WTC11 (cell line): Measurements from ENCODE around the gene TCAIM.

Source experiments
- ARID4B ChIP-seq: sonication (generic); formaldehyde crosslinking; IDR thresholded peaks from 2 replicates; pipeline ENCODE4 v1.8.0; 2023; ENCODE audit warnings: missing genetic modification reagents, mild to moderate bottlenecking, borderline replicate concordance
- E2F4 ChIP-seq: sonication (generic); formaldehyde crosslinking; IDR thresholded peaks from 2 replicates; pipeline ENCODE4 v1.8.1; 2022; ENCODE audit warnings: low read depth, mild to moderate bottlenecking, moderate library complexity, missing genetic modification reagents, borderline replicate concordance
- FOXK1 ChIP-seq: sonication (generic); formaldehyde crosslinking; IDR thresholded peaks from 2 replicates; pipeline ENCODE4 v1.8.0; 2022; ENCODE audit warnings: mild to moderate bottlenecking, moderate library complexity, missing genetic modification reagents
- GTF2I ChIP-seq: fragments of 250-450 bp; sonication (Bioruptor Pico); conservative IDR thresholded peaks from 2 replicates; pipeline ENCODE4 v1.4.0; 2021; ENCODE audit warnings: mild to moderate bottlenecking
- ZNF138 ChIP-seq: sonication (generic); formaldehyde crosslinking; conservative IDR thresholded peaks from 2 replicates; pipeline ENCODE4 v1.8.1; 2022; ENCODE audit warnings: mild to moderate bottlenecking, moderate library complexity, missing genetic modification reagents
- TF ChIP-seq, protein P1 (sequence below): fragments of 200-600 bp; IDR thresholded peaks from 2 replicates; pipeline ENCODE4 v1.8.0; 2022; ENCODE audit warnings: antibody characterized with exemption
- TF ChIP-seq, protein P2 (sequence below): sonication (generic); formaldehyde crosslinking; IDR thresholded peaks from 2 replicates; pipeline ENCODE4 v1.8.0; 2022; ENCODE audit warnings: mild to moderate bottlenecking, missing genetic modification reagents
- TF ChIP-seq, protein P3 (sequence below): sonication (generic); formaldehyde crosslinking; IDR thresholded peaks from 2 replicates; pipeline ENCODE4 v1.8.0; 2022; ENCODE audit warnings: mild to moderate bottlenecking, missing genetic modification reagents
- TF ChIP-seq, protein P4 (sequence below): sonication (generic); formaldehyde crosslinking; IDR thresholded peaks from 2 replicates; pipeline ENCODE4 v1.8.1; 2023; ENCODE audit warnings: mild to moderate bottlenecking, missing genetic modification reagents

DNA sequence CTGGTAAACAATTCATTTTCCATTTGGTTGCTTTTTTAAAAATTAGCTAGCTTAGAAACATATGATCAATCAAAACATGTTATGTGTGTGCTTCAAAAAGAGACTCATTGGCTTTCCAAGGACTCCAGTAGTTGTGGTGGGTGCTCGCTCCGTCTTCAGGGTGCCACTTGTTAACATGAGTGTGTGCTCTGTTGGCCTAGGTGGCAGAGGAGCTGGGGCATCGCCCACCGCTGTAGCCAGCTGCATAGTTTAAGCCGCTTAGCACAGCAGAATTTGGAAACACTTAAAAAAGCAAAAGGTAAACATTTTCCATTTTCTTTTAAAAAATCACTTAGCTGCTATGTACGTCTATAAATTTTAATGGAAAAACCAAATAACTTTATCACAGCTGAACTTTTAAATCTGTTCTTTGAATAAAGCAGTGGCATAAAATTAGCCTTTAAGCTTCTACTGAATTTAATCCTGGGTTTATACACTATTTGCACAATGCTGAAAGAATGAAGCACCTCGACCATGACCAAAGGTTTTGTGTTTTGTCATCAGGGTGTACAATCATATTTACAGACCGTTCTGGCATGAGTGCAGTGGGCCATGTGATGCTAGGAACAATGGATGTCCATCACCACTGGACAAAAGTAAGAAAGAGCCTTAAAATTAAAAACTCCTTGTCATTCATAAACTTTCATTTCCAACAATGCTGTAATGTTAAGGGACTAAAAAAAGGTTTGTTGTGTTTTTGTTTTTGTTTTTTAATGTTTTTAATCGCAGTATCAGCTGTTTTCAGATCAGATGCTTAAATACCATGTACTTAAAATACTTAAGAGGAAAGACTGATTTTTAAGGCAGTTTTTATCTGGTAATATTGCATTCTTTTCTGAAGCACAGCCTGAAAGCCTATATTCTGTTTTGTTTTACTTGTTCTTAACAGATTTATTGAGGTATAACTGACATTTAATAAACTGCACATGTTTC, 57.9 kb downstream of the TCAIM start:
- no peak for TF ChIP-seq GTF2I (CRISPR knock-in tag)
- TF ChIP-seq, protein P1, sequence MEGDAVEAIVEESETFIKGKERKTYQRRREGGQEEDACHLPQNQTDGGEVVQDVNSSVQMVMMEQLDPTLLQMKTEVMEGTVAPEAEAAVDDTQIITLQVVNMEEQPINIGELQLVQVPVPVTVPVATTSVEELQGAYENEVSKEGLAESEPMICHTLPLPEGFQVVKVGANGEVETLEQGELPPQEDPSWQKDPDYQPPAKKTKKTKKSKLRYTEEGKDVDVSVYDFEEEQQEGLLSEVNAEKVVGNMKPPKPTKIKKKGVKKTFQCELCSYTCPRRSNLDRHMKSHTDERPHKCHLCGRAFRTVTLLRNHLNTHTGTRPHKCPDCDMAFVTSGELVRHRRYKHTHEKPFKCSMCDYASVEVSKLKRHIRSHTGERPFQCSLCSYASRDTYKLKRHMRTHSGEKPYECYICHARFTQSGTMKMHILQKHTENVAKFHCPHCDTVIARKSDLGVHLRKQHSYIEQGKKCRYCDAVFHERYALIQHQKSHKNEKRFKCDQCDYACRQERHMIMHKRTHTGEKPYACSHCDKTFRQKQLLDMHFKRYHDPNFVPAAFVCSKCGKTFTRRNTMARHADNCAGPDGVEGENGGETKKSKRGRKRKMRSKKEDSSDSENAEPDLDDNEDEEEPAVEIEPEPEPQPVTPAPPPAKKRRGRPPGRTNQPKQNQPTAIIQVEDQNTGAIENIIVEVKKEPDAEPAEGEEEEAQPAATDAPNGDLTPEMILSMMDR = no peak
- TF ChIP-seq E2F4 (CRISPR knock-in tag) = no peak
- TF ChIP-seq ZNF138 (CRISPR knock-in tag) = no peak
- TF ChIP-seq, protein P2, sequence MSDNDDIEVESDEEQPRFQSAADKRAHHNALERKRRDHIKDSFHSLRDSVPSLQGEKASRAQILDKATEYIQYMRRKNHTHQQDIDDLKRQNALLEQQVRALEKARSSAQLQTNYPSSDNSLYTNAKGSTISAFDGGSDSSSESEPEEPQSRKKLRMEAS (CRISPR knock-in tag) = no peak
- no peak for TF ChIP-seq ARID4B (CRISPR knock-in tag)
- TF ChIP-seq FOXK1 = no peak
- TF ChIP-seq, protein P3, sequence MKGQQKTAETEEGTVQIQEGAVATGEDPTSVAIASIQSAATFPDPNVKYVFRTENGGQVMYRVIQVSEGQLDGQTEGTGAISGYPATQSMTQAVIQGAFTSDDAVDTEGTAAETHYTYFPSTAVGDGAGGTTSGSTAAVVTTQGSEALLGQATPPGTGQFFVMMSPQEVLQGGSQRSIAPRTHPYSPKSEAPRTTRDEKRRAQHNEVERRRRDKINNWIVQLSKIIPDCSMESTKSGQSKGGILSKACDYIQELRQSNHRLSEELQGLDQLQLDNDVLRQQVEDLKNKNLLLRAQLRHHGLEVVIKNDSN (CRISPR knock-in tag) = no peak
- TF ChIP-seq, protein P4, sequence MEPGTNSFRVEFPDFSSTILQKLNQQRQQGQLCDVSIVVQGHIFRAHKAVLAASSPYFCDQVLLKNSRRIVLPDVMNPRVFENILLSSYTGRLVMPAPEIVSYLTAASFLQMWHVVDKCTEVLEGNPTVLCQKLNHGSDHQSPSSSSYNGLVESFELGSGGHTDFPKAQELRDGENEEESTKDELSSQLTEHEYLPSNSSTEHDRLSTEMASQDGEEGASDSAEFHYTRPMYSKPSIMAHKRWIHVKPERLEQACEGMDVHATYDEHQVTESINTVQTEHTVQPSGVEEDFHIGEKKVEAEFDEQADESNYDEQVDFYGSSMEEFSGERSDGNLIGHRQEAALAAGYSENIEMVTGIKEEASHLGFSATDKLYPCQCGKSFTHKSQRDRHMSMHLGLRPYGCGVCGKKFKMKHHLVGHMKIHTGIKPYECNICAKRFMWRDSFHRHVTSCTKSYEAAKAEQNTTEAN = no peak
